T-cell (primary cell): ENCODE results near the gene SMPD3. TPM values are rescaled to one million over a fixed set of nuclear protein-coding genes. Genes with fewer than 3 reads are reported as not detected.

Experiments
- ATAC-seq, 4 experiments: fragments of 200-7000 bp in 3 of 4; fragments of 150-1000 bp in 1 of 4; cut with Tn5 transposase; replicated peaks in 1 of 4; 1 replicate in 3 of 4; 2 replicates in 1 of 4; pipeline ENCODE4 v1.10.0; 2021; ENCODE audit warnings: moderate library complexity in 3 of 4, mild to moderate bottlenecking in 2 of 4, moderate number of reproducible peaks in 1 of 4
- CTCF ChIA-PET, 2 donors: fragments of 300-600 bp; sonication (Branson Sonifier 250); formaldehyde crosslinking; loops; one replicate each; lab custom pipeline; 2022; ENCODE audit warnings: antibody characterized with exemption in 2 of 2; lab: Charles Lee
- POLR2A ChIA-PET, 2 donors: fragments of 300-600 bp; sonication (Branson Sonifier 250); formaldehyde crosslinking; loops; one replicate each; lab custom pipeline; 2022; ENCODE audit warnings: antibody characterized with exemption in 2 of 2; lab: Charles Lee
- DNase-seq, 35 experiments: peaks; one replicate each; pipeline versions ENCODE4 v3.0.0 to v3.0.0-alpha.2; 2013 to 2023
- H3K27ac ChIP-seq: one replicate; pipeline ENCODE4 v1.5.1; 2013; ENCODE audit warnings: low read length
- H3K27me3 ChIP-seq, 2 experiments: replicated peaks in 1 of 2; 1 replicate in 1 of 2; 2 replicates in 1 of 2; pipeline versions ENCODE4 v1.6.1 to v1.7.0; 2013; ENCODE audit warnings: low read length in 1 of 2, mixed read lengths in 1 of 2; ENCODE audit not compliant: control insufficient read depth in 2 of 2, insufficient read depth in 2 of 2; ENCODE audit errors: extremely low read depth in 1 of 2
- H3K36me3 ChIP-seq, 2 donors: 1 replicate in 1 of 2; 2 replicates in 1 of 2; pipeline versions ENCODE4 v1.6.1 to v1.7.0; 2013; ENCODE audit warnings: low read length in 1 of 2; ENCODE audit not compliant: control insufficient read depth in 2 of 2, insufficient read depth in 1 of 2; ENCODE audit errors: extremely low read depth in 1 of 2
- H3K4me1 ChIP-seq, 2 experiments: 1 replicate in 1 of 2; 2 replicates in 1 of 2; pipeline versions ENCODE4 v1.6.1 to v1.7.0; 2013; ENCODE audit warnings: low read length in 2 of 2, mixed read lengths in 1 of 2; ENCODE audit not compliant: insufficient read depth in 2 of 2, control insufficient read depth in 1 of 2; ENCODE audit errors: extremely low read depth in 1 of 2
- H3K4me3 ChIP-seq, 2 donors: 1 replicate in 1 of 2; 2 replicates in 1 of 2; pipeline versions ENCODE4 v1.5.1 to v1.7.0; 2013; ENCODE audit warnings: mild to moderate bottlenecking in 2 of 2, low read length in 1 of 2, moderate library complexity in 1 of 2; ENCODE audit not compliant: control insufficient read depth in 1 of 2; ENCODE audit errors: extremely low read depth in 1 of 2
- H3K9me3 ChIP-seq: 2 replicates; pipeline ENCODE4 v1.7.0; 2013
- H3K27ac Mint-ChIP-seq, 2 donors: one replicate each; pipeline ENCODE4 v1.8.0; 2020 to 2021; ENCODE audit warnings: mild to moderate bottlenecking in 2 of 2, mixed read lengths in 2 of 2
- H3K27me3 Mint-ChIP-seq, 2 donors: one replicate each; pipeline ENCODE4 v1.8.0; 2021 to 2022; ENCODE audit warnings: mixed read lengths in 2 of 2
- H3K36me3 Mint-ChIP-seq: one replicate; pipeline ENCODE4 v1.8.0; 2021; ENCODE audit warnings: mixed read lengths
- H3K4me1 Mint-ChIP-seq, 3 donors: one replicate each; pipeline ENCODE4 v1.8.0; 2020 to 2022; ENCODE audit warnings: mixed read lengths in 3 of 3, mild to moderate bottlenecking in 1 of 3
- H3K4me3 Mint-ChIP-seq, 3 donors: one replicate each; pipeline ENCODE4 v1.8.0; 2020 to 2022; ENCODE audit warnings: mild to moderate bottlenecking in 3 of 3, mixed read lengths in 3 of 3, moderate library complexity in 3 of 3
- H3K9me3 Mint-ChIP-seq, 3 donors: one replicate each; pipeline ENCODE4 v1.8.0; 2020 to 2022; ENCODE audit warnings: mixed read lengths in 3 of 3
- WGBS: methylation state at CpG from one replicate; pipeline ENCODE4 v1.1.5; 2013; ENCODE audit warnings: missing lambda C conversion rate; ENCODE audit not compliant: insufficient coverage; 5-methylcytosine and 5-hydroxymethylcytosine counted together
- total RNA-seq, 35 experiments: library from RNA in 6 of 35; stranded (reverse) in 6 of 35; fragments of 120-200 nt in 1 of 35; gene quantifications; one replicate each; pipeline versions ENCODE4 v1.2.1 to v1.2.4 and lab custom pipeline; 2013 to 2026

SMPD3 gene
- total RNA-seq, 5 donors from 2014 or later (not counting 1 experiment from before 2014, with no cell fraction given) = 0.93 to 2.3 (median 1.7) TPM

GRCh38 chr16:68455631-68456030 lies 7.3 kb upstream of the SMPD3 start:
- Histone ChIP-seq H3K4me3 (no peak overlapping the region), H3K27ac (no peak overlapping the region), H3K27me3 (peaks cover 0 to 6% of the 10 kb centered on the region in 2 experiments), H3K4me1 (peaks cover 0 to 11% of the 10 kb centered on the region in 2 experiments), H3K36me3 (no peaks in the 10 kb centered on the region), H3K9me3 (no peaks in the 10 kb centered on the region)
- no peak for ATAC-seq
- ChIA-PET CTCF (no interaction called here), POLR2A (no interaction called here)
- Mint-ChIP-seq H3K36me3 (no peaks in the 10 kb centered on the region), H3K27ac (no peak overlapping the region), H3K9me3 (no peaks in the 10 kb centered on the region), H3K4me3 (no peak overlapping the region), H3K4me1 (peaks cover 0 to 3% (median 2%) of the 10 kb centered on the region in 3 donors), H3K27me3 (peaks cover 0 to 4% of the 10 kb centered on the region in 2 donors)
- no peak for DNase-seq
- 81% methylated on average over 3 of the region's 3 CpGs for WGBS

GRCh38 chr16:68454920-68455435 lies 6.7 kb upstream of the SMPD3 start:
- H3K27me3 Mint-ChIP-seq = peaks cover 0 to 2% of the 10 kb centered on the region in 2 donors
- no peaks in the 10 kb centered on the region for H3K9me3 ChIP-seq
- no peak overlapping the region for H3K4me3 Mint-ChIP-seq
- peaks cover 0 to 6% (median 3%) of the 10 kb centered on the region in 3 donors for H3K4me1 Mint-ChIP-seq
- ATAC-seq = no peak
- H3K9me3 Mint-ChIP-seq = no peaks in the 10 kb centered on the region
- ChIA-PET CTCF (interaction anchor here in 1 of 2 donors (0.5 kb wide), 1 partner anchor 239 kb away, joined by 3 read pairs; no protein-coding TSS in a partner anchor), POLR2A (no interaction called here)
- H3K27me3 ChIP-seq = peaks cover 0 to 6% of the 10 kb centered on the region in 2 experiments
- no peak overlapping the region for H3K4me3 ChIP-seq
- WGBS = no CpG with 5 or more reads among the region's 5 CpGs
- no peak overlapping the region for H3K27ac ChIP-seq
- no peak for DNase-seq
- no peaks in the 10 kb centered on the region for H3K36me3 Mint-ChIP-seq
- no peaks in the 10 kb centered on the region for H3K36me3 ChIP-seq
- no peak overlapping the region for H3K27ac Mint-ChIP-seq
- peaks cover 0 to 11% of the 10 kb centered on the region in 2 experiments for H3K4me1 ChIP-seq

- no peak overlapping the region for H3K27ac Mint-ChIP-seq
- DNase-seq = no peak
- peaks cover 6 to 14% (median 9%) of the 10 kb centered on the region in 3 donors for H3K4me1 Mint-ChIP-seq
- no peaks in the 10 kb centered on the region for H3K9me3 Mint-ChIP-seq
- CTCF ChIA-PET = no interaction called here
- Histone ChIP-seq H3K36me3 (no peaks in the 10 kb centered on the region), H3K4me1 (peaks cover 0 to 15% of the 10 kb centered on the region in 2 experiments), H3K27ac (no peak overlapping the region), H3K4me3 (no peak overlapping the region), H3K27me3 (no peaks in the 10 kb centered on the region), H3K9me3 (no peaks in the 10 kb centered on the region)
- no peak overlapping the region for H3K4me3 Mint-ChIP-seq
- POLR2A ChIA-PET = interaction anchor here in 1 of 2 donors (0.6 kb wide), 1 partner anchor 14 kb away, joined by 4 read pairs; no protein-coding TSS in a partner anchor
- H3K36me3 Mint-ChIP-seq = no peaks in the 10 kb centered on the region
- no peak for ATAC-seq
- 67% methylated on average over 2 of the region's 2 CpGs for WGBS
- no peaks in the 10 kb centered on the region for H3K27me3 Mint-ChIP-seq
Measured at GRCh38 chr16:68453816-68454215, 5.5 kb upstream of the SMPD3 start.

- H3K36me3 Mint-ChIP-seq = no peaks in the 10 kb centered on the region
- no peaks in the 10 kb centered on the region for H3K9me3 Mint-ChIP-seq
- no peaks in the 10 kb centered on the region for H3K36me3 ChIP-seq
- CTCF ChIA-PET = interaction anchor here (0.6 to 0.9 kb wide), 3 partner anchors 35 to 1086 kb away, joined by 3 to 4 read pairs (median 4); no protein-coding TSS in a partner anchor
- H3K27me3 Mint-ChIP-seq = no peaks in the 10 kb centered on the region
- peaks cover 13 to 29% (median 21%) of the 10 kb centered on the region in 3 donors for H3K4me1 Mint-ChIP-seq
- no peak overlapping the region for H3K27ac ChIP-seq
- ATAC-seq = no peak
- no CpG with 5 or more reads among the region's 1 CpG for WGBS
- H3K27me3 ChIP-seq = peaks cover 0 to 9% of the 10 kb centered on the region in 2 experiments
- H3K4me3 ChIP-seq = no peak overlapping the region
- H3K4me3 Mint-ChIP-seq = no peak overlapping the region
- H3K27ac Mint-ChIP-seq = no peak overlapping the region
- DNase-seq = no peak
- H3K9me3 ChIP-seq = no peaks in the 10 kb centered on the region
- peaks cover 8 to 29% of the 10 kb centered on the region in 2 experiments for H3K4me1 ChIP-seq
- POLR2A ChIA-PET = no interaction called here
Measured at GRCh38 chr16:68452176-68452575, 3.9 kb upstream of the SMPD3 start.

- H3K4me1 ChIP-seq = peaks cover 9 to 33% of the 10 kb centered on the region in 2 experiments
- H3K9me3 Mint-ChIP-seq = no peaks in the 10 kb centered on the region
- WGBS = no CpG with 5 or more reads among the region's 1 CpG
- no peaks in the 10 kb centered on the region for H3K36me3 ChIP-seq
- H3K27me3 ChIP-seq = peaks cover 1 to 13% of the 10 kb centered on the region in 2 experiments
- no peaks in the 10 kb centered on the region for H3K36me3 Mint-ChIP-seq
- H3K27ac ChIP-seq = no peak overlapping the region
- peaks cover 13 to 29% (median 21%) of the 10 kb centered on the region in 3 donors for H3K4me1 Mint-ChIP-seq
- ChIA-PET POLR2A (no interaction called here), CTCF (interaction anchor here (0.7 to 0.9 kb wide), 2 partner anchors 35 to 1085 kb away, joined by 4 read pairs; no protein-coding TSS in a partner anchor)
- no peaks in the 10 kb centered on the region for H3K9me3 ChIP-seq
- H3K4me3 Mint-ChIP-seq = no peak overlapping the region
- ATAC-seq (no peak), DNase-seq (no peak)
- H3K27me3 Mint-ChIP-seq = no peaks in the 10 kb centered on the region
- H3K27ac Mint-ChIP-seq = no peak overlapping the region
- no peak overlapping the region for H3K4me3 ChIP-seq
Measured at GRCh38 chr16:68451676-68452075, 3.4 kb upstream of the SMPD3 start.

- H3K36me3 Mint-ChIP-seq = no peaks in the 10 kb centered on the region
- H3K27me3 Mint-ChIP-seq = peaks cover 5% of the 10 kb centered on the region in 2 donors
- no peak overlapping the region for H3K27ac Mint-ChIP-seq
- H3K4me3 Mint-ChIP-seq = no peak overlapping the region
- H3K9me3 Mint-ChIP-seq = no peaks in the 10 kb centered on the region
- peaks cover 16 to 34% (median 26%) of the 10 kb centered on the region in 3 donors for H3K4me1 Mint-ChIP-seq
- H3K4me1 ChIP-seq = peaks cover 9 to 35% of the 10 kb centered on the region in 2 experiments
- no peaks in the 10 kb centered on the region for H3K9me3 ChIP-seq
- peaks cover 8 to 22% of the 10 kb centered on the region in 2 experiments for H3K27me3 ChIP-seq
- ATAC-seq (no peak), DNase-seq (no peak)
- H3K36me3 ChIP-seq = no peaks in the 10 kb centered on the region
- CTCF ChIA-PET = interaction anchor here in 1 of 2 donors (0.6 kb wide), 1 partner anchor 35 kb away, joined by 4 read pairs; no protein-coding TSS in a partner anchor
- POLR2A ChIA-PET = no interaction called here
- no peak overlapping the region for H3K27ac ChIP-seq
- 67% methylated on average over 2 of the region's 3 CpGs for WGBS
- no peak overlapping the region for H3K4me3 ChIP-seq
Measured at GRCh38 chr16:68450741-68451255, 2.5 kb upstream of the SMPD3 start.
